ENCODE measurements around the gene CXCL11.
"Not testable (repeated sequence)": the region's sequence is repeated elsewhere in the genome, so short reads cannot be mapped to it uniquely, and the experiment has no call there.

The CXCL11 gene

DNA sequence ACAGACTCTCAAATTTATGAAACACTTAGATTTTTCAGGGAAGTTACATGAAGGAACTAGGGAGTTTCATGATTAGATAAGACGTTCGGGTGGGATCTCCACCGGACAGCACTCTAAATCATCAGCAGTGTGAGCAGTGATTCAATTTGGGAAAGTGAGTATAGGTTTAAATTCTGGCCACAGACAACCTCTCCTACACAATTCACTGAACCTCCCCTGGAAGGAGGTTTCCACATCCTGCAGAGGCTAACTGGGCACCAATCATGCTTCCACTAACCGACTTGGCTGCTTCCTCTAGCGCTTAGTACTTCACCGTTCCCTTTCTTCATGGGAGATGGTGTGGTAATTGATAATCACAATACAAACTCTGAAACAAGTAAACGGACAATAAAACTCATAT, 34.2 kb downstream of the CXCL11 start:
- no peak for DNase-seq (ENCODE audit: low spot score)

GRCh38 chr4:76000279-76000678, 35.6 kb downstream of the CXCL11 start:
- no peak for DNase-seq (ENCODE audit: low spot score)

DNA sequence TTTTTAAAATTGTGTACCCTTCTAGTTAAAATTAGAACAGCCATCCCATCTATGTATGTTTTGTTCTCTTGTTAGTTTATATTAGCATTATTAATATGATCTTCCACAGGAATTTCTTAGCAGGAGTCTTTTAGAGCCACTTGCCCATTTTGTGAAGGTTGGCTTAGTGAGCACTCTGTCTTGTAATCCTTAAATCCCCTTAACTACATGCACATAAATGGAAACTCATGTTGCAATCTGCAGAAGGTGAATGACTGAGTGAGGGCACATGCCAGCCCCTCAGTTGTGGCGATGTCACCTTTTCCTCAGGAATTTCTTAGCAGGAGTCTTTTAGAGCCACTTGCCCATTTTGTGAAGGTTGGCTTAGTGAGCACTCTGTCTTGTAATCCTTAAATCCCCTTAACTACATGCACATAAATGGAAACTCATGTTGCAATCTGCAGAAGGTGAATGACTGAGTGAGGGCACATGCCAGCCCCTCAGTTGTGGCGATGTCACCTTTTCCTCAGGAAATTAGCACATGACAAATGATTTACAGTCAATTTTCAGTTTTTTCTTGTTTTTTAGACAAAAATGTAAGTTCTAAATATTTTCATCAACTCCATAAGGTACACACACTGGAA, 37.2 kb downstream of the CXCL11 start:
- not testable (repeated sequence) for DNase-seq (ENCODE audit: low spot score)

DNA sequence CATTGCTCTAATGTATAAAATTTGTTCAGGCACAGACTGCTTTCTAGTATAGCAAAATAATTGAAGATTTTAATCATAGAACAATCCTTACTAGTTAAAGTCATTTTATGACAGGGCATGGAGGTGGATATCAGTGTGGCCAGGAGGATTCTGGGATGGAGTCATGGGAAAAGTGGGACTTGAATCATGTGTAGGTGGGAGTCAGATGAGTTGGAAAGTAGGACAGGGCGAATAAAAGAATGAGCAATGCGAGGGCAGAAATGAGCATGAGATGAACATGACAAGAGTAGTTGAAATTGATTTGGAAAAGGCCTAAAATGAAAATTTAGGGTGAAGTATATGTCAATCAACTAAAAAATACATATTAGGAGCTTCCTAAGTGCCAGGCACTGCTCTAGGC, 37.9 kb downstream of the CXCL11 start:
- DNase-seq (ENCODE audit: low spot score): no peak

DNA sequence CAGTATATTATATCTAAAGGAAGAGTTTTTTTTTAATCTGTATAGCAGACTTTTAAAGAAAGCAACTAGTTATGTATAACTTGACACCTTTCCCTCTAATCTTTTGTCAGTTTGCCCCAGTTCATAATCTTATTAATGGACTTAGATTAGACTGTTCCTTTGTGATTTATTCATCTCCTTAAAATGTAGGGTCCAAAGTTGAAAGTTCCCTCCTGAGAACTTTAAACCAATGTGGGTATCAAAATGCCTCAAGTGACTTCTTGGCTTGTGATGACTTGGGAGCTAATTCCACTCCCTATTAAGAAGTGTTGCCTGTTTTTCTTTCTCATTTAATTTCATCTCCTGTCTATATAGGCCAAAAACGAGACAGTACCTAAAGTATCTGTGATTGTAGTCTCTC, 38.8 kb downstream of the CXCL11 start:
- no peak for DNase-seq (ENCODE audit: low spot score)

DNA sequence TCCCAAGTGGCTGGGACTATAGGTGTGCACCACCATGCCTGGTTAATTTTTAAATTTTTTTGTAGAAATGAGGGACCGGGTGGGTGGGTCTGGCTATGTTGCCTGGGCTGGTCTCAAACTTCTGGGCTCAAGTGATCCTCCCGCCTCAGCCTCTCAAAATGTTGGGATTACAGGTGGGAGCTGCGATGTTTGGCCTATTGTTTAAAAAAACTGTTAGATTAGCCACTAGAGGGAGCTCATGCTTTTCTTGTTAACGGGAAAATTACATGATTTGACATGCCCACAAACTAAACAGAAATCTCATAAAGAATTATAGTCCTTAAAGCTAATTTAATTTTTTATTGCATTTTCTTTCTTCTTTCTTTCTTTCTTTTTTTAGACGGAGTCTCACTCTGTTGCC, 40.1 kb downstream of the CXCL11 start:
- peak; percentile 34 for DNase-seq (ENCODE audit: low spot score)

- no peak for DNase-seq (ENCODE audit: low spot score)
Measured at GRCh38 chr4:75992462-75992861, 43.4 kb downstream of the CXCL11 start.

- no peak for DNase-seq (ENCODE audit: low spot score)
Measured at GRCh38 chr4:75989846-75990528, 45.9 kb downstream of the CXCL11 start.

DNA sequence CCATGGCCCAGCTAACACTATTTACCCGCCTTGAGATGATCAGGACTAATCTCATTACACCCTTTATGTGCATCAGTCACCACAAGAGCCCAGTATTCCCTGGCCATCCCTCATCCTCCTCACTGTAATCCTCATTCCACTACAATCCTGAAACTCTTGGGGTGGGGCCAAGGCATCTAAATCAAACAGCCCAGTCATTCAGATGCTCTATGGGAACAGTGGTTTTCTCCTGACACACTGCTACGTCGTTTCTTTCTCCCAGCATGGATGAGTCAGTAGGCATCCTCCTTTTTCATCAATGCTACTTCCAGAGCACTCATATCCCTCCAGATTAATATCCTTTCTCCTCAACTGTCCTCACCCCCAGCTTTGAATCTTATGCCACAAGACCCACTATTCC, 50.8 kb downstream of the CXCL11 start:
- DNase-seq (ENCODE audit: low spot score): peak; percentile 85
